ENCODE measurements around the gene CA5A. TPM values are rescaled to one million over a fixed set of nuclear protein-coding genes. Genes with fewer than 3 reads are reported as not detected.
A peak's percentile ranks its signal among the peaks of the same experiment; 100 is the strongest.
"Not testable (repeated sequence)": the region's sequence is repeated elsewhere in the genome, so short reads cannot be mapped to it uniquely, and the experiment has no call there.

CA5A gene
- polyA plus RNA-seq: 0.03 TPM
- long read RNA-seq, donor 1: 0 reads
- long read RNA-seq, donor 2: 0 reads
- long read RNA-seq, donor 3: 0 reads
- long read RNA-seq, donor 4: 0 reads
- long read RNA-seq, donor 5: 0 reads
- long read RNA-seq, donor 6: 0 reads
- long read RNA-seq, donor 7: 0 reads
- long read RNA-seq, donor 8: 0 reads
- long read RNA-seq, donor 9: 0 reads
- long read RNA-seq, donor 10: 0 reads
- long read RNA-seq, donor 11: 0 reads

GRCh38 chr16:87936375-87937230 is at the start of gene CA5A:
TSS of gene CA5A (minus strand) at chr16:87936529. CDS start at chr16:87936450, 79 bp downstream.
- Histone ChIP-seq H3K4me1 (ENCODE audit: control insufficient read depth, insufficient read depth, low read length) (no peaks in the 10 kb centered on the region), H3K9me3 (ENCODE audit: control insufficient read depth, low read depth, low read length) (no peaks in the 10 kb centered on the region), H3K27ac (ENCODE audit: low read length) (no peak within 1 kb of the TSS), H3K27me3 (ENCODE audit: control insufficient read depth, insufficient read depth, low read length) (no peaks in the 10 kb centered on the region), H3K36me3 (ENCODE audit: control insufficient read depth, insufficient read depth, low read length) (no peaks in the 10 kb centered on the region), H3K4me3 (ENCODE audit: low read length) (no peak within 1 kb of the TSS)
- DNase-seq: no peak
- 100% methylated on average over 3 of the region's 15 CpGs for WGBS (ENCODE audit: insufficient coverage, low lambda C conversion rate)

- not testable (repeated sequence) for DNase-seq; H3K4me1 ChIP-seq (ENCODE audit: control insufficient read depth, insufficient read depth, low read length); H3K4me3 ChIP-seq (ENCODE audit: low read length); H3K9me3 ChIP-seq (ENCODE audit: control insufficient read depth, low read depth, low read length); H3K27ac ChIP-seq (ENCODE audit: low read length); H3K27me3 ChIP-seq (ENCODE audit: control insufficient read depth, insufficient read depth, low read length)
- WGBS (ENCODE audit: insufficient coverage, low lambda C conversion rate): no CpG with 5 or more reads among the region's 5 CpGs
- H3K36me3 ChIP-seq (ENCODE audit: control insufficient read depth, insufficient read depth, low read length): peaks cover 21% of the 10 kb centered on the region
Observed at GRCh38 chr16:87985493-87985892, 49.2 kb upstream of the CA5A start.

GRCh38 chr16:87984632-87985267 is 48.4 kb upstream of the CA5A start:
- no peak for DNase-seq
- H3K4me3 ChIP-seq (ENCODE audit: low read length): no peak overlapping the region
- no CpG with 5 or more reads among the region's 28 CpGs for WGBS (ENCODE audit: insufficient coverage, low lambda C conversion rate)
- no peak overlapping the region for H3K27ac ChIP-seq (ENCODE audit: low read length)
- peaks cover 21% of the 10 kb centered on the region for H3K36me3 ChIP-seq (ENCODE audit: control insufficient read depth, insufficient read depth, low read length)
- no peaks in the 10 kb centered on the region for H3K27me3 ChIP-seq (ENCODE audit: control insufficient read depth, insufficient read depth, low read length)
- H3K4me1 ChIP-seq (ENCODE audit: control insufficient read depth, insufficient read depth, low read length): no peaks in the 10 kb centered on the region
- no peaks in the 10 kb centered on the region for H3K9me3 ChIP-seq (ENCODE audit: control insufficient read depth, low read depth, low read length)

- H3K4me3 ChIP-seq (ENCODE audit: low read length); H3K9me3 ChIP-seq (ENCODE audit: control insufficient read depth, low read depth, low read length); H3K27ac ChIP-seq (ENCODE audit: low read length); H3K4me1 ChIP-seq (ENCODE audit: control insufficient read depth, insufficient read depth, low read length); H3K27me3 ChIP-seq (ENCODE audit: control insufficient read depth, insufficient read depth, low read length); DNase-seq: not testable (repeated sequence)
- peaks cover 22% of the 10 kb centered on the region for H3K36me3 ChIP-seq (ENCODE audit: control insufficient read depth, insufficient read depth, low read length)
- no CpG with 5 or more reads among the region's 15 CpGs for WGBS (ENCODE audit: insufficient coverage, low lambda C conversion rate)
Observed at GRCh38 chr16:87984180-87984579, 47.9 kb upstream of the CA5A start.

- not testable (repeated sequence) for H3K4me3 ChIP-seq (ENCODE audit: low read length); H3K27ac ChIP-seq (ENCODE audit: low read length); H3K4me1 ChIP-seq (ENCODE audit: control insufficient read depth, insufficient read depth, low read length); H3K9me3 ChIP-seq (ENCODE audit: control insufficient read depth, low read depth, low read length); H3K27me3 ChIP-seq (ENCODE audit: control insufficient read depth, insufficient read depth, low read length); DNase-seq
- WGBS (ENCODE audit: insufficient coverage, low lambda C conversion rate): no CpG with 5 or more reads among the region's 7 CpGs
- H3K36me3 ChIP-seq (ENCODE audit: control insufficient read depth, insufficient read depth, low read length): peaks cover 23% of the 10 kb centered on the region
Observed at GRCh38 chr16:87983737-87984097, 47.4 kb upstream of the CA5A start.

GRCh38 chr16:87983072-87983736 is 46.9 kb upstream of the CA5A start:
- H3K27ac ChIP-seq (ENCODE audit: low read length); DNase-seq; H3K4me1 ChIP-seq (ENCODE audit: control insufficient read depth, insufficient read depth, low read length); H3K27me3 ChIP-seq (ENCODE audit: control insufficient read depth, insufficient read depth, low read length); H3K4me3 ChIP-seq (ENCODE audit: low read length); H3K9me3 ChIP-seq (ENCODE audit: control insufficient read depth, low read depth, low read length): not testable (repeated sequence)
- peaks cover 26% of the 10 kb centered on the region for H3K36me3 ChIP-seq (ENCODE audit: control insufficient read depth, insufficient read depth, low read length)
- WGBS (ENCODE audit: insufficient coverage, low lambda C conversion rate): no CpG with 5 or more reads among the region's 20 CpGs

- no peaks in the 10 kb centered on the region for H3K27me3 ChIP-seq (ENCODE audit: control insufficient read depth, insufficient read depth, low read length)
- H3K36me3 ChIP-seq (ENCODE audit: control insufficient read depth, insufficient read depth, low read length): peaks cover 28% of the 10 kb centered on the region
- no peaks in the 10 kb centered on the region for H3K4me1 ChIP-seq (ENCODE audit: control insufficient read depth, insufficient read depth, low read length)
- no peaks in the 10 kb centered on the region for H3K9me3 ChIP-seq (ENCODE audit: control insufficient read depth, low read depth, low read length)
- no peak overlapping the region for H3K27ac ChIP-seq (ENCODE audit: low read length)
- no CpG with 5 or more reads among the region's 17 CpGs for WGBS (ENCODE audit: insufficient coverage, low lambda C conversion rate)
- H3K4me3 ChIP-seq (ENCODE audit: low read length): no peak overlapping the region
- peak in 1 of 2 donors; percentile 29 for DNase-seq
Observed at GRCh38 chr16:87982581-87983041, 46.3 kb upstream of the CA5A start.

- peaks cover 27% of the 10 kb centered on the region for H3K36me3 ChIP-seq (ENCODE audit: control insufficient read depth, insufficient read depth, low read length)
Observed at GRCh38 chr16:87981376-87981775, 45.0 kb upstream of the CA5A start.

GRCh38 chr16:87979911-87980630 is 43.7 kb upstream of the CA5A start:
- H3K27me3 ChIP-seq (ENCODE audit: control insufficient read depth, insufficient read depth, low read length); H3K9me3 ChIP-seq (ENCODE audit: control insufficient read depth, low read depth, low read length); H3K4me3 ChIP-seq (ENCODE audit: low read length); H3K4me1 ChIP-seq (ENCODE audit: control insufficient read depth, insufficient read depth, low read length); H3K27ac ChIP-seq (ENCODE audit: low read length); DNase-seq: not testable (repeated sequence)
- WGBS (ENCODE audit: insufficient coverage, low lambda C conversion rate): no CpG with 5 or more reads among the region's 12 CpGs
- peaks cover 27% of the 10 kb centered on the region for H3K36me3 ChIP-seq (ENCODE audit: control insufficient read depth, insufficient read depth, low read length)

More at GRCh38 chr16:87981376-87981775, 45.0 kb upstream of the CA5A start:
- not testable (repeated sequence) for H3K9me3 ChIP-seq (ENCODE audit: control insufficient read depth, low read depth, low read length); H3K27me3 ChIP-seq (ENCODE audit: control insufficient read depth, insufficient read depth, low read length); H3K4me3 ChIP-seq (ENCODE audit: low read length); H3K27ac ChIP-seq (ENCODE audit: low read length); DNase-seq; H3K4me1 ChIP-seq (ENCODE audit: control insufficient read depth, insufficient read depth, low read length)
- WGBS (ENCODE audit: insufficient coverage, low lambda C conversion rate): no CpG with 5 or more reads among the region's 4 CpGs

All from large intestine (tissue), 12 donors.